GM23338 (cell line): ENCODE data around the gene RHOH. TPM values are rescaled to one million over a fixed set of nuclear protein-coding genes. Genes with fewer than 3 reads are reported as not detected.

Experiments
- ATAC-seq: fragments of 200-7000 bp; cut with Tn5 transposase; 3 replicates; pipeline ENCODE4 v1.9.1; 2020
- DNase-seq: peaks from one replicate; pipeline ENCODE4 v3.0.0-alpha.2; 2015; ENCODE audit warnings: low spot score
- H2AFZ ChIP-seq: fragments of 200-600 bp; sonication (generic); 2 replicates; pipeline ENCODE4 v1.8.0; 2016; ENCODE audit warnings: antibody characterized with exemption, mild to moderate bottlenecking, moderate library complexity
- H3F3A ChIP-seq: fragments of 200-600 bp; sonication (generic); replicated peaks from 2 replicates; pipeline ENCODE4 v1.8.0; 2017; ENCODE audit warnings: antibody characterized with exemption, mixed run types, low read depth
- H3K27ac ChIP-seq: fragments of 200-600 bp; sonication (generic); 2 replicates; pipeline ENCODE4 v1.6.1; 2016; ENCODE audit warnings: low read depth
- H3K27me3 ChIP-seq: fragments of 200-600 bp; sonication (generic); 2 replicates; pipeline ENCODE4 v1.8.0; 2016; ENCODE audit warnings: mild to moderate bottlenecking, mixed run types, moderate library complexity; ENCODE audit not compliant: insufficient read depth
- H3K36me3 ChIP-seq: fragments of 200-600 bp; sonication (generic); 2 replicates; pipeline ENCODE4 v1.8.0; 2016; ENCODE audit warnings: mild to moderate bottlenecking; ENCODE audit not compliant: insufficient read depth
- H3K4me1 ChIP-seq: fragments of 200-600 bp; sonication (generic); 2 replicates; pipeline ENCODE4 v1.8.0; 2016; ENCODE audit warnings: mild to moderate bottlenecking, moderate library complexity; ENCODE audit not compliant: insufficient read depth
- H3K4me2 ChIP-seq: fragments of 200-600 bp; sonication (generic); 2 replicates; pipeline ENCODE4 v1.7.1; 2017; ENCODE audit warnings: mixed run types
- H3K4me3 ChIP-seq: fragments of 200-600 bp; sonication (generic); 2 replicates; pipeline ENCODE4 v1.6.1; 2016; ENCODE audit warnings: mixed run types
- H3K79me2 ChIP-seq: fragments of 200-600 bp; sonication (generic); replicated peaks from 2 replicates; pipeline ENCODE4 v1.8.0; 2017; ENCODE audit warnings: mild to moderate bottlenecking; ENCODE audit not compliant: insufficient read depth
- H3K9me2 ChIP-seq: fragments of 200-600 bp; sonication (generic); 2 replicates; pipeline ENCODE4 v1.8.0; 2017; ENCODE audit not compliant: insufficient read depth
- H4K20me1 ChIP-seq: fragments of 200-600 bp; sonication (generic); replicated peaks from 2 replicates; pipeline ENCODE4 v1.8.0; 2017; ENCODE audit warnings: mild to moderate bottlenecking; ENCODE audit not compliant: insufficient read depth
- H3K27ac Mint-ChIP-seq: 2 replicates; pipeline ENCODE4 v1.8.0; 2020; ENCODE audit warnings: inconsistent platforms, mild to moderate bottlenecking, moderate library complexity, mixed read lengths
- H3K27me3 Mint-ChIP-seq: 3 replicates; pipeline ENCODE4 v1.8.0; 2022; ENCODE audit warnings: low read depth, mild to moderate bottlenecking, moderate library complexity, mixed read lengths, inconsistent platforms; ENCODE audit not compliant: insufficient read depth, poor library complexity
- H3K36me3 Mint-ChIP-seq: 3 replicates; pipeline ENCODE4 v1.8.0; 2021; ENCODE audit warnings: low read depth, mild to moderate bottlenecking, inconsistent platforms, moderate library complexity, mixed read lengths
- H3K4me1 Mint-ChIP-seq: 3 replicates; pipeline ENCODE4 v1.8.0; 2020; ENCODE audit warnings: mild to moderate bottlenecking, inconsistent platforms, mixed read lengths
- H3K4me3 Mint-ChIP-seq: 3 replicates; pipeline ENCODE4 v1.8.0; 2021; ENCODE audit warnings: moderate library complexity, mild to moderate bottlenecking, inconsistent platforms, mixed read lengths
- H3K9me3 Mint-ChIP-seq: 3 replicates; pipeline ENCODE4 v1.8.0; 2020; ENCODE audit warnings: moderate library complexity, mild to moderate bottlenecking, inconsistent platforms, mixed read lengths
- NANOG ChIP-seq: IDR thresholded peaks from 2 replicates; pipeline ENCODE4 v1.6.1; 2016; ENCODE audit warnings: antibody characterized with exemption, borderline replicate concordance
- STAT1 ChIP-seq: IDR thresholded peaks from one replicate; pipeline ENCODE4 v1.6.1; 2016; ENCODE audit warnings: antibody characterized with exemption; ENCODE audit not compliant: unreplicated experiment
- polyA plus RNA-seq: library from polyadenylated mRNA; unstranded; fragments of >200 nt; fragmentation: Nextera tagmentation; extraction: Ambion mirVana; gene quantifications from 2 replicates; pipeline ENCODE4 v1.2.1, GENCODE V29; 2016
- total RNA-seq: library from RNA; depleted of rRNA; stranded (reverse); fragments of >200 nt; shearing (Covaris generic); gene quantifications from 2 replicates; pipeline ENCODE4 v1.2.3, GENCODE V29; 2014
- TF ChIP-seq, protein P1 (sequence below): fragments of 250-450 bp; sonication (Bioruptor Pico); IDR thresholded peaks from 2 replicates; pipeline ENCODE4 v1.5.0; 2020; ENCODE audit warnings: mild to moderate bottlenecking, moderate library complexity

Gene RHOH
- total and polyA plus RNA-seq, 2 experiments from 2014 or later, result 2.2 to 3.7 TPM

DNA sequence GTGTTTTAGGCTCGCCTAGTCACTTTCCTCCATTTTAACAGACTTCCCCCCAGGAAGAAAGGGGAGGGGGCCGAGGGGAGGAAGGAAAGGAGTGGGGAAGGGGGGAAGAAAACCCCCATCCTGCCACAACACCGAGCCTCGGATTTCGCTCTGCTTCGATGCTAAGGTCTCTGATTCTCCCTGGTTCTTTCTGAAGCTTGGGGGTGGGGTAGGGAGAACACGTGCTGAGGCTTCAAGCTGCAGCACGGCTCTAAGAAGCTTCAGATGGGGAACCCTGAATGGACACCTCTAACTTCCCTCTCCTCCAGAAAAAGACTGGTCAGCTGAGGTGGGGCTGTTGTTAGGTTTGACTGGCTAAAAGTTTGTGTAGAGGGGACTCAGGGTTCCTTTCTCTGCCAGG, 61.8 kb downstream of the RHOH start (continued):
- TF ChIP-seq, protein P1, sequence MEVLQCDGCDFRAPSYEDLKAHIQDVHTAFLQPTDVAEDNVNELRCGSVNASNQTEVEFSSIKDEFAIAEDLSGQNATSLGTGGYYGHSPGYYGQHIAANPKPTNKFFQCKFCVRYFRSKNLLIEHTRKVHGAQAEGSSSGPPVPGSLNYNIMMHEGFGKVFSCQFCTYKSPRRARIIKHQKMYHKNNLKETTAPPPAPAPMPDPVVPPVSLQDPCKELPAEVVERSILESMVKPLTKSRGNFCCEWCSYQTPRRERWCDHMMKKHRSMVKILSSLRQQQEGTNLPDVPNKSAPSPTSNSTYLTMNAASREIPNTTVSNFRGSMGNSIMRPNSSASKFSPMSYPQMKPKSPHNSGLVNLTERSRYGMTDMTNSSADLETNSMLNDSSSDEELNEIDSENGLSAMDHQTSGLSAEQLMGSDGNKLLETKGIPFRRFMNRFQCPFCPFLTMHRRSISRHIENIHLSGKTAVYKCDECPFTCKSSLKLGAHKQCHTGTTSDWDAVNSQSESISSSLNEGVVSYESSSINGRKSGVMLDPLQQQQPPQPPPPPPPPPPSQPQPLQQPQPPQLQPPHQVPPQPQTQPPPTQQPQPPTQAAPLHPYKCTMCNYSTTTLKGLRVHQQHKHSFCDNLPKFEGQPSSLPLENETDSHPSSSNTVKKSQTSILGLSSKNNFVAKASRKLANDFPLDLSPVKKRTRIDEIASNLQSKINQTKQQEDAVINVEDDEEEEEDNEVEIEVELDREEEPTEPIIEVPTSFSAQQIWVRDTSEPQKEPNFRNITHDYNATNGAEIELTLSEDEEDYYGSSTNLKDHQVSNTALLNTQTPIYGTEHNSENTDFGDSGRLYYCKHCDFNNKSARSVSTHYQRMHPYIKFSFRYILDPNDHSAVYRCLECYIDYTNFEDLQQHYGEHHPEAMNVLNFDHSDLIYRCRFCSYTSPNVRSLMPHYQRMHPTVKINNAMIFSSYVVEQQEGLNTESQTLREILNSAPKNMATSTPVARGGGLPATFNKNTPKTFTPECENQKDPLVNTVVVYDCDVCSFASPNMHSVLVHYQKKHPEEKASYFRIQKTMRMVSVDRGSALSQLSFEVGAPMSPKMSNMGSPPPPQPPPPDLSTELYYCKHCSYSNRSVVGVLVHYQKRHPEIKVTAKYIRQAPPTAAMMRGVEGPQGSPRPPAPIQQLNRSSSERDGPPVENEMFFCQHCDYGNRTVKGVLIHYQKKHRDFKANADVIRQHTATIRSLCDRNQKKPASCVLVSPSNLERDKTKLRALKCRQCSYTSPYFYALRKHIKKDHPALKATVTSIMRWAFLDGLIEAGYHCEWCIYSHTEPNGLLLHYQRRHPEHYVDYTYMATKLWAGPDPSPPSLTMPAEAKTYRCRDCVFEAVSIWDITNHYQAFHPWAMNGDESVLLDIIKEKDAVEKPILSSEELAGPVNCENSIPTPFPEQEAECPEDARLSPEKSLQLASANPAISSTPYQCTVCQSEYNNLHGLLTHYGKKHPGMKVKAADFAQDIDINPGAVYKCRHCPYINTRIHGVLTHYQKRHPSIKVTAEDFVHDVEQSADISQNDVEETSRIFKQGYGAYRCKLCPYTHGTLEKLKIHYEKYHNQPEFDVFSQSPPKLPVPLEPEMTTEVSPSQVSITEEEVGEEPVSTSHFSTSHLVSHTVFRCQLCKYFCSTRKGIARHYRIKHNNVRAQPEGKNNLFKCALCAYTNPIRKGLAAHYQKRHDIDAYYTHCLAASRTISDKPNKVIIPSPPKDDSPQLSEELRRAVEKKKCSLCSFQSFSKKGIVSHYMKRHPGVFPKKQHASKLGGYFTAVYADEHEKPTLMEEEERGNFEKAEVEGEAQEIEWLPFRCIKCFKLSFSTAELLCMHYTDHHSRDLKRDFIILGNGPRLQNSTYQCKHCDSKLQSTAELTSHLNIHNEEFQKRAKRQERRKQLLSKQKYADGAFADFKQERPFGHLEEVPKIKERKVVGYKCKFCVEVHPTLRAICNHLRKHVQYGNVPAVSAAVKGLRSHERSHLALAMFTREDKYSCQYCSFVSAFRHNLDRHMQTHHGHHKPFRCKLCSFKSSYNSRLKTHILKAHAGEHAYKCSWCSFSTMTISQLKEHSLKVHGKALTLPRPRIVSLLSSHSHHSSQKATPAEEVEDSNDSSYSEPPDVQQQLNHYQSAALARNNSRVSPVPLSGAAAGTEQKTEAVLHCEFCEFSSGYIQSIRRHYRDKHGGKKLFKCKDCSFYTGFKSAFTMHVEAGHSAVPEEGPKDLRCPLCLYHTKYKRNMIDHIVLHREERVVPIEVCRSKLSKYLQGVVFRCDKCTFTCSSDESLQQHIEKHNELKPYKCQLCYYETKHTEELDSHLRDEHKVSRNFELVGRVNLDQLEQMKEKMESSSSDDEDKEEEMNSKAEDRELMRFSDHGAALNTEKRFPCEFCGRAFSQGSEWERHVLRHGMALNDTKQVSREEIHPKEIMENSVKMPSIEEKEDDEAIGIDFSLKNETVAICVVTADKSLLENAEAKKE (CRISPR knock-in tag), result no peak
- TF ChIP-seq STAT1, result no peak

DNA sequence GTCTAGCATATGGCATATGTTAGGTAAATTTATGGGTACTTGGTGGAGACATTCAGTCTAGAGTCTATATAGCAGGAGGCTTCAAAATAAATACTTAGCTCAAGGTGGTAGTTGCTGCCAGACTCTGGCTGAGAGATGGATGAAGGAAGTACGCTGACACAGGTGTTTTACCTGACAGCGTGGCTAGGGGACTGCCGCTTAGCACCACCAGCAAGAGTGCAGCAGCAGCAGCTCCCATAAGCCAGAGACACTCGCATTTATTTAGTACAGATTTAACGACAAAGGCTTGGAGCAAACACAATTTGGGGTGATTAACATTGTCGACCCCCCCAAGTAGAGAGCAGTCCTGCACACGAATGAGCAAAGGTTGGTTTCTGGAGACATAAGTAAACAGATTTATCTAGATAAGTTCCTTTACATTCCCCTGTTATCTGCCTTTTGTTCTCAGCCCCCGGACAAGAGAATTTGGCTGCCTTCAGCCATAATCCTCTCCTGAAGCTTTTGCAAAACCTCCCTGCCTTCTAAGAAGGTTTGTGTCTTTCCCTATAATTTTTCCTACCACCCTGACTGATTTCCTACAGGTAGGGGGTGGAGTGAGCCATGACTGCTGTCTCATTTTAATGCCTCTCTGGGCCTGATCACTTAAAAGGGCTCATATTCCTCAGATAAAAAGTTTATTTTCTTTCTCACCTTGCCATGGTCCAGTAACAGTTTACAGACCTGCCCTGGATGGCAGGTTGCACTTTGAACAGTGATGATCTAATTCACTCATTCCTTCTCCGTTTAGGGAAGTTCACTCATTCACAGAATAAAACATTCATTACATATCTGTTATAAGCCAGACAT, 64.6 kb downstream of the RHOH start:
- DNase-seq (peak; percentile 23), ATAC-seq (peak; percentile 29)
- Mint-ChIP-seq H3K27ac (no peak overlapping the region), H3K4me3 (no peak overlapping the region), H3K27me3 (peaks cover 4% of the 10 kb centered on the region), H3K9me3 (no peaks in the 10 kb centered on the region), H3K4me1 (peaks cover 34% of the 10 kb centered on the region), H3K36me3 (no peaks in the 10 kb centered on the region)
- Histone ChIP-seq H3K27me3 (no peaks in the 10 kb centered on the region), H3F3A (no peaks in the 10 kb centered on the region), H3K27ac (no peak overlapping the region), H4K20me1 (no peaks in the 10 kb centered on the region), H3K4me1 (0 out of 2 replicates have a peak, but pooled peaks cover 9% of the 10 kb centered on the region), H3K36me3 (no peaks in the 10 kb centered on the region), H2AFZ (peak overlapping the region; percentile 66), H3K4me3 (no peak overlapping the region), H3K79me2 (no peaks in the 10 kb centered on the region), H3K4me2 (no peak overlapping the region), H3K9me2 (no peaks in the 10 kb centered on the region)
- TF ChIP-seq NANOG, result no peak
